HepG2 (cell line): ENCODE results near the gene EPB41L1. TPM values are rescaled to one million over a fixed set of nuclear protein-coding genes. Genes with fewer than 3 reads are reported as not detected.

Experiments
- ARID5B ChIP-seq: IDR thresholded peaks from 2 replicates; pipeline ENCODE4 v1.4.0; 2020; ENCODE audit warnings: mild to moderate bottlenecking, missing genetic modification reagents
- SAP130 ChIP-seq: IDR thresholded peaks from 2 replicates; pipeline ENCODE4 v1.6.1; 2016; ENCODE audit warnings: low read depth
- ZBTB4 ChIP-seq: sonication (generic); formaldehyde crosslinking; IDR thresholded peaks from 2 replicates; pipeline ENCODE4 v1.4.0; 2020; ENCODE audit warnings: missing genetic modification reagents, mild to moderate bottlenecking, borderline replicate concordance
- ZNF646 ChIP-seq: sonication (generic); formaldehyde crosslinking; IDR thresholded peaks from 2 replicates; pipeline ENCODE4 v1.9.0; 2021; ENCODE audit warnings: mild to moderate bottlenecking, missing genetic modification reagents
- polyA plus RNA-seq, 8 experiments: library from polyadenylated mRNA; depleted of rRNA in 3 of 8; stranded (reverse) in 7 of 8; unstranded in 1 of 8; fragments of >200 nt; fragmentation: Illumina TruSeq in 4 of 8; extraction: Trizol in 4 of 8; gene quantifications; 2 replicates each; pipeline versions ENCODE4 v1.2.1 to v1.2.3, GENCODE V29; 2011 to 2016; ENCODE audit warnings: low read depth in 4 of 8, missing spikeins in 1 of 8, mixed read lengths in 1 of 8; ENCODE audit not compliant: insufficient read depth in 1 of 8
- total RNA-seq, 5 experiments: library from RNA; depleted of rRNA; stranded (reverse); fragments of >200 nt; fragmentation: Illumina TruSeq; extraction: Trizol; gene quantifications; 2 replicates each; pipeline ENCODE4 v1.2.3, GENCODE V29; 2016; ENCODE audit warnings: low read depth in 1 of 5
- TF ChIP-seq, protein P1 (sequence below): sonication (generic); formaldehyde crosslinking; IDR thresholded peaks from 2 replicates; pipeline ENCODE4 v1.8.0; 2022; ENCODE audit warnings: mild to moderate bottlenecking, missing genetic modification reagents, moderate library complexity
- TF ChIP-seq, protein P2 (sequence below): sonication (generic); formaldehyde crosslinking; IDR thresholded peaks from 2 replicates; pipeline ENCODE4 v1.4.0; 2020; ENCODE audit warnings: missing genetic modification reagents

The EPB41L1 gene
- total and polyA plus RNA-seq, 2 of the 13 experiments (the other 11 are each of a cell fraction or from before 2014, with no cell fraction given) = 16.7 to 39.0 TPM

DNA sequence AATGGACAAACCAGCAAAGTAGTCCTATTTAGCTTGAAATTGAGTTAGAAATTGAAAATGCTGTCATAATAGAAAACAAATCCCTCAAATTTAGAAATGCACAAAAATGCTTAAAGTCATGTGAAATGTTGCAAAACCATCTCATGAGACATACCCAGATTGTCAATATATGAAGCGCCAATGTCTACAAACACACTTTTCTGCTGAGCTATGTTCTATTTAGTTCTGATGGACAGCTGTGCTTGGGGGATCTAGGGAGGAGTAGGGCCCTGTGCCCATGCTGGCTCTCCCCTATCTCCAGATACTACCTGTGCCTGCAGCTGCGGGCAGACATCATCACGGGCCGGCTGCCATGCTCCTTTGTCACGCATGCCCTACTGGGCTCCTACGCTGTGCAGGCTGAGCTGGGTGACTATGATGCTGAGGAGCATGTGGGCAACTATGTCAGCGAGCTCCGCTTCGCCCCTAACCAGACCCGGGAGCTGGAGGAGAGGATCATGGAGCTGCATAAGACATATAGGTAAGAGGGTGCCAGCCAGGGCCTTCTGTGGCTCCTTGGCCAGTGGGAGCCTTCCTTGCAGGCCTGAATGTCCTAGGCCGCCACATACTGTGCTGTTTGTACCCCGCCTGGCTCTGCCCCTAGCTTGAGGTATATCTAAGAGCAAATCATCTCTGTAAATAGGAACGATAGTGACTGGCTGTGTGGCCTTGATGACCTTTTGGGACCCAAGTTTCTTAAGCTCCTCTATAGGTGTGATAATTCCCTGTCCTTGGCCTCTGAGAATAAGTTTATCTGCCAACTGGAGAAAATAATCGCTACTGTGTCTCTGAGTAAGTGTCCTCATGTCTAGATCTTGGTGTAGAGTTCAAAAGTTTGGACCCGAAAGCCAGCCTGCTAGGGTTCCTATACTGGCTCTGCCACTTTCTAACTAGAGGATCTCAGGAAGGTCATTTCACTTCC, 30.6 kb downstream of the EPB41L1 start (continued):
- TF ChIP-seq ZNF646 (CRISPR knock-in tag) (no peak), ZBTB4 (peak; percentile 49; the same call in 1 of the 2 replicates), ARID5B (CRISPR knock-in tag) (peak; percentile 39; the same call in 1 of the 2 replicates), SAP130 (CRISPR knock-in tag) (no peak)
- TF ChIP-seq, protein P1, sequence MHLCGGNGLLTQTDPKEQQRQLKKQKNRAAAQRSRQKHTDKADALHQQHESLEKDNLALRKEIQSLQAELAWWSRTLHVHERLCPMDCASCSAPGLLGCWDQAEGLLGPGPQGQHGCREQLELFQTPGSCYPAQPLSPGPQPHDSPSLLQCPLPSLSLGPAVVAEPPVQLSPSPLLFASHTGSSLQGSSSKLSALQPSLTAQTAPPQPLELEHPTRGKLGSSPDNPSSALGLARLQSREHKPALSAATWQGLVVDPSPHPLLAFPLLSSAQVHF (CRISPR knock-in tag) = no peak
- TF ChIP-seq, protein P2, sequence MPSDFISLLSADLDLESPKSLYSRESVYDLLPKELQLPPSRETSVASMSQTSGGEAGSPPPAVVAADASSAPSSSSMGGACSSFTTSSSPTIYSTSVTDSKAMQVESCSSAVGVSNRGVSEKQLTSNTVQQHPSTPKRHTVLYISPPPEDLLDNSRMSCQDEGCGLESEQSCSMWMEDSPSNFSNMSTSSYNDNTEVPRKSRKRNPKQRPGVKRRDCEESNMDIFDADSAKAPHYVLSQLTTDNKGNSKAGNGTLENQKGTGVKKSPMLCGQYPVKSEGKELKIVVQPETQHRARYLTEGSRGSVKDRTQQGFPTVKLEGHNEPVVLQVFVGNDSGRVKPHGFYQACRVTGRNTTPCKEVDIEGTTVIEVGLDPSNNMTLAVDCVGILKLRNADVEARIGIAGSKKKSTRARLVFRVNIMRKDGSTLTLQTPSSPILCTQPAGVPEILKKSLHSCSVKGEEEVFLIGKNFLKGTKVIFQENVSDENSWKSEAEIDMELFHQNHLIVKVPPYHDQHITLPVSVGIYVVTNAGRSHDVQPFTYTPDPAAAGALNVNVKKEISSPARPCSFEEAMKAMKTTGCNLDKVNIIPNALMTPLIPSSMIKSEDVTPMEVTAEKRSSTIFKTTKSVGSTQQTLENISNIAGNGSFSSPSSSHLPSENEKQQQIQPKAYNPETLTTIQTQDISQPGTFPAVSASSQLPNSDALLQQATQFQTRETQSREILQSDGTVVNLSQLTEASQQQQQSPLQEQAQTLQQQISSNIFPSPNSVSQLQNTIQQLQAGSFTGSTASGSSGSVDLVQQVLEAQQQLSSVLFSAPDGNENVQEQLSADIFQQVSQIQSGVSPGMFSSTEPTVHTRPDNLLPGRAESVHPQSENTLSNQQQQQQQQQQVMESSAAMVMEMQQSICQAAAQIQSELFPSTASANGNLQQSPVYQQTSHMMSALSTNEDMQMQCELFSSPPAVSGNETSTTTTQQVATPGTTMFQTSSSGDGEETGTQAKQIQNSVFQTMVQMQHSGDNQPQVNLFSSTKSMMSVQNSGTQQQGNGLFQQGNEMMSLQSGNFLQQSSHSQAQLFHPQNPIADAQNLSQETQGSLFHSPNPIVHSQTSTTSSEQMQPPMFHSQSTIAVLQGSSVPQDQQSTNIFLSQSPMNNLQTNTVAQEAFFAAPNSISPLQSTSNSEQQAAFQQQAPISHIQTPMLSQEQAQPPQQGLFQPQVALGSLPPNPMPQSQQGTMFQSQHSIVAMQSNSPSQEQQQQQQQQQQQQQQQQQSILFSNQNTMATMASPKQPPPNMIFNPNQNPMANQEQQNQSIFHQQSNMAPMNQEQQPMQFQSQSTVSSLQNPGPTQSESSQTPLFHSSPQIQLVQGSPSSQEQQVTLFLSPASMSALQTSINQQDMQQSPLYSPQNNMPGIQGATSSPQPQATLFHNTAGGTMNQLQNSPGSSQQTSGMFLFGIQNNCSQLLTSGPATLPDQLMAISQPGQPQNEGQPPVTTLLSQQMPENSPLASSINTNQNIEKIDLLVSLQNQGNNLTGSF (CRISPR knock-in tag) = no peak
